SK-N-SH (cell line): ENCODE measurements around the gene MYOM1. TPM values are rescaled to one million over a fixed set of nuclear protein-coding genes. Genes with fewer than 3 reads are reported as not detected.

ENCODE experiments used
- CTCF ChIA-PET: fragments of 300-600, 350-600 bp; formaldehyde crosslinking; extraction: SDS; loops from one replicate; lab custom pipeline; 2021; lab: Yijun Ruan, JAX
- POLR2A ChIA-PET: fragments of 350-600 bp; sonication (Branson Sonifier 250); formaldehyde crosslinking; extraction: SDS; loops from one replicate; lab custom pipeline; 2020; ENCODE audit warnings: antibody characterized with exemption, inconsistent platforms; lab: Yijun Ruan, JAX
- DNase-seq: peaks from one replicate; pipeline ENCODE4 v3.0.0; 2012
- H2AFZ ChIP-seq: fragments of 200-600 bp; sonication (generic); 2 replicates; pipeline ENCODE4 v1.8.1; 2016; ENCODE audit warnings: antibody characterized with exemption, mild to moderate bottlenecking, low read depth
- H3F3A ChIP-seq: fragments of 200-600 bp; sonication (generic); replicated peaks from 2 replicates; pipeline ENCODE3; 2016; ENCODE audit warnings: antibody characterized with exemption, mild to moderate bottlenecking; ENCODE audit not compliant: insufficient read depth
- H3K27ac ChIP-seq, 2 experiments: fragments of 200-500 bp in 1 of 2; fragments of 200-600 bp in 1 of 2; sonication (Bioruptor generic) in 1 of 2; sonication (generic), shearing (Covaris generic) in 1 of 2; 2 replicates each; pipeline versions ENCODE4 v1.5.1 to v1.6.1; 2014 to 2016; ENCODE audit warnings: low read depth in 2 of 2, inconsistent platforms in 1 of 2, low read length in 1 of 2, mild to moderate bottlenecking in 1 of 2, mixed read lengths in 1 of 2
- H3K27me3 ChIP-seq: fragments of 200-600 bp; sonication (generic), shearing (Covaris generic); 2 replicates; pipeline ENCODE4 v1.6.1; 2016; ENCODE audit warnings: mixed run types; ENCODE audit not compliant: insufficient read depth
- H3K36me3 ChIP-seq, 2 experiments: fragments of 200-500 bp in 1 of 2; fragments of 200-600 bp in 1 of 2; sonication (Bioruptor generic) in 1 of 2; sonication (generic) in 1 of 2; replicated peaks in 1 of 2; 2 replicates each; pipeline versions ENCODE3 to v1.5.1; 2014 to 2016; ENCODE audit warnings: low read length in 1 of 2, mild to moderate bottlenecking in 1 of 2; ENCODE audit not compliant: insufficient read depth in 2 of 2, control insufficient read depth in 1 of 2
- H3K4me1 ChIP-seq, 2 experiments: fragments of 200-500 bp in 1 of 2; fragments of 200-600 bp in 1 of 2; sonication (Bioruptor generic) in 1 of 2; sonication (generic), shearing (Covaris generic) in 1 of 2; 2 replicates each; pipeline versions ENCODE4 v1.5.1 to v1.6.1; 2014 to 2016; ENCODE audit warnings: low read depth in 1 of 2, low read length in 1 of 2, mixed run types in 1 of 2; ENCODE audit not compliant: insufficient read depth in 2 of 2, control insufficient read depth in 1 of 2
- H3K4me2 ChIP-seq: fragments of 200-600 bp; sonication (generic), shearing (Covaris generic); 2 replicates; pipeline ENCODE4 v1.6.1; 2017; ENCODE audit warnings: mixed run types
- H3K4me3 ChIP-seq, 2 experiments: fragments of 200-500 bp in 1 of 2; fragments of 200-600 bp in 1 of 2; sonication (Bioruptor generic) in 1 of 2; sonication (generic), shearing (Covaris generic) in 1 of 2; 2 replicates each; pipeline versions ENCODE4 v1.5.1 to v1.8.1; 2014 to 2016; ENCODE audit warnings: low read depth in 2 of 2, inconsistent platforms in 1 of 2, low read length in 1 of 2, mild to moderate bottlenecking in 1 of 2, mixed read lengths in 1 of 2, moderate library complexity in 1 of 2
- H3K79me2 ChIP-seq: fragments of 200-600 bp; sonication (generic); 2 replicates; pipeline ENCODE4 v1.8.1; 2017; ENCODE audit warnings: mild to moderate bottlenecking; ENCODE audit not compliant: insufficient read depth
- H3K9ac ChIP-seq: fragments of 200-600 bp; sonication (generic); 2 replicates; pipeline ENCODE4 v1.6.1; 2017; ENCODE audit warnings: mixed run types
- H3K9me2 ChIP-seq: fragments of 200-600 bp; sonication (generic); 2 replicates; pipeline ENCODE4 v1.6.1; 2017; ENCODE audit warnings: mixed run types
- H3K9me3 ChIP-seq: fragments of 200-600 bp; sonication (generic); 2 replicates; pipeline ENCODE4 v1.6.1; 2017; ENCODE audit warnings: mixed run types, mild to moderate bottlenecking, moderate library complexity
- H4K20me1 ChIP-seq: fragments of 200-600 bp; sonication (generic); 2 replicates; pipeline ENCODE4 v1.6.1; 2017; ENCODE audit warnings: mild to moderate bottlenecking, mixed run types; ENCODE audit not compliant: insufficient read depth
- ELF1 ChIP-seq: IDR thresholded peaks from 2 replicates; pipeline ENCODE4 v1.4.0; 2012
- EP300 ChIP-seq, 2 experiments: IDR thresholded peaks; 2 replicates each; pipeline versions ENCODE4 v1.4.0 to v1.6.1; 2012; ENCODE audit warnings: borderline replicate concordance in 1 of 2, low read depth in 1 of 2, low read length in 1 of 2
- EZH2phosphoT487 ChIP-seq: fragments of 200-600 bp; sonication (generic); IDR thresholded peaks from 2 replicates; pipeline ENCODE4 v1.6.1; 2017; ENCODE audit warnings: low read depth, mixed run types, mild to moderate bottlenecking, antibody characterized with exemption, moderate library complexity, borderline replicate concordance
- GABPA ChIP-seq: IDR thresholded peaks from 2 replicates; pipeline ENCODE4 v1.4.0; 2012; ENCODE audit warnings: low read depth, mild to moderate bottlenecking
- GATA2 ChIP-seq: sonication (generic); formaldehyde crosslinking; IDR thresholded peaks from 2 replicates; pipeline ENCODE4 v1.5.0; 2020; ENCODE audit warnings: mild to moderate bottlenecking, missing genetic modification reagents
- IRF3 ChIP-seq: fragments of 150-350 bp; IDR thresholded peaks from 2 replicates; pipeline ENCODE4 v1.6.1; 2016; ENCODE audit warnings: mild to moderate bottlenecking, low read depth, low read length
- MAX ChIP-seq: IDR thresholded peaks from 2 replicates; pipeline ENCODE4 v1.4.0; 2012; ENCODE audit warnings: low read depth
- MEF2A ChIP-seq: IDR thresholded peaks from 2 replicates; pipeline ENCODE4 v1.4.0; 2012; ENCODE audit warnings: low read depth, borderline replicate concordance
- NFIC ChIP-seq: IDR thresholded peaks from 2 replicates; pipeline ENCODE4 v1.4.0; 2012; ENCODE audit warnings: borderline replicate concordance
- NRF1 ChIP-seq: IDR thresholded peaks from 2 replicates; pipeline ENCODE4 v1.6.1; 2012; ENCODE audit warnings: low read depth, mild to moderate bottlenecking, low read length
- PBX3 ChIP-seq: IDR thresholded peaks from 2 replicates; pipeline ENCODE4; 2012
- RAD21 ChIP-seq: IDR thresholded peaks from 2 replicates; pipeline ENCODE4 v1.6.1; 2012; ENCODE audit warnings: mild to moderate bottlenecking, low read length
- RCOR1 ChIP-seq: fragments of 150-350 bp; IDR thresholded peaks from 2 replicates; pipeline ENCODE4 v1.6.1; 2017; ENCODE audit warnings: antibody characterized with exemption, low read length
- RFX5 ChIP-seq: IDR thresholded peaks from 2 replicates; pipeline ENCODE4 v1.6.1; 2012; ENCODE audit warnings: mild to moderate bottlenecking, improper control_type of control experiment, low read length
- RXRA ChIP-seq: IDR thresholded peaks from 2 replicates; pipeline ENCODE4 v1.4.0; 2012; ENCODE audit warnings: low read depth, mild to moderate bottlenecking, borderline replicate concordance
- SIN3A ChIP-seq: IDR thresholded peaks from 2 replicates; pipeline ENCODE4 v1.6.1; 2012; ENCODE audit warnings: low read depth, mild to moderate bottlenecking, low read length, moderate library complexity, borderline replicate concordance
- TCF12 ChIP-seq: IDR thresholded peaks from 2 replicates; pipeline ENCODE4 v1.4.0; 2012
- USF2 ChIP-seq: fragments of 150-350 bp; IDR thresholded peaks from 2 replicates; pipeline ENCODE4 v1.6.1; 2017; ENCODE audit warnings: antibody characterized with exemption, low read length, low read depth, borderline replicate concordance
- YY1 ChIP-seq: IDR thresholded peaks from 2 replicates; pipeline ENCODE4 v1.4.0; 2012; ENCODE audit warnings: low read depth, mild to moderate bottlenecking
- ZBTB33 ChIP-seq: IDR thresholded peaks from 2 replicates; pipeline ENCODE4 v1.4.0; 2012; ENCODE audit warnings: low read depth, borderline replicate concordance
- WGBS: methylation state at CpG from one replicate; pipeline ENCODE4 v1.1.6; 2017; ENCODE audit warnings: low lambda C conversion rate; 5-methylcytosine and 5-hydroxymethylcytosine counted together
- polyA plus RNA-seq, 3 experiments: library from polyadenylated mRNA; depleted of rRNA; stranded (reverse); fragments of >200 nt; gene quantifications; 2 replicates each; pipeline ENCODE4 v1.2.3, GENCODE V29; 2012

MYOM1 gene
- polyA plus RNA-seq, 1 of the 3 experiments (the other 2 are of a cell fraction), result 0.07 TPM

GRCh38 chr18:3139406-3139805 is 80.4 kb downstream of the MYOM1 start (continued):
- TF ChIP-seq SIN3A, result no peak

- no peak overlapping the region for H3K9ac ChIP-seq
- no peaks in the 10 kb centered on the region for H3K4me1 ChIP-seq
- no peak overlapping the region for H3K4me3 ChIP-seq
- no peaks in the 10 kb centered on the region for H3K27me3 ChIP-seq
- H3K27ac ChIP-seq, result no peak overlapping the region
- no peaks in the 10 kb centered on the region for H4K20me1 ChIP-seq
- H3K9me3 ChIP-seq, result peaks cover 8% of the 10 kb centered on the region; the same call in 1 of the 2 replicates
- H2AFZ ChIP-seq, result no peak overlapping the region
- no peak for DNase-seq
- no peak overlapping the region for H3K4me2 ChIP-seq
- H3K9me2 ChIP-seq, result no peaks in the 10 kb centered on the region
- H3K79me2 ChIP-seq, result no peaks in the 10 kb centered on the region
- no peaks in the 10 kb centered on the region for H3F3A ChIP-seq
- no peak for TF ChIP-seq TCF12
- TF ChIP-seq YY1, result no peak
- no peak for TF ChIP-seq RXRA
- no peak for TF ChIP-seq RFX5
- no peak for TF ChIP-seq NFIC
- TF ChIP-seq PBX3, result no peak
- TF ChIP-seq USF2, result no peak
- no peak for TF ChIP-seq SIN3A
- TF ChIP-seq RCOR1, result no peak
- TF ChIP-seq RAD21, result no peak
- TF ChIP-seq ZBTB33, result no peak
- TF ChIP-seq EP300 (IDR thresholded peaks at IDR 0.05; ENCODE audit: borderline replicate concordance in 1 of 2, low read depth in 1 of 2, low read length in 1 of 2), result no peak
- TF ChIP-seq GABPA, result no peak
- no peak for TF ChIP-seq IRF3
- no peak for TF ChIP-seq MAX
- no peak for TF ChIP-seq ELF1
- no peak for TF ChIP-seq NRF1
- no peak for TF ChIP-seq EZH2phosphoT487
- no peak for TF ChIP-seq MEF2A
- TF ChIP-seq GATA2 (CRISPR knock-in tag), result no peak
- CTCF ChIA-PET, result interaction anchor here (1.4 to 3.7 kb wide), 2 partner anchors 9 to 13 kb away, joined by 8 to 10 read pairs; no protein-coding TSS in a partner anchor
- POLR2A ChIA-PET, result no interaction called here
- no peaks in the 10 kb centered on the region for H3K36me3 ChIP-seq
- 61% methylated on average over 11 of the region's 11 CpGs for WGBS
These were observed 81.3 kb downstream of the MYOM1 start for GRCh38 chr18:3138274-3138975.
